ENCODE measurements around the gene REXO1. TPM values are rescaled to one million over a fixed set of nuclear protein-coding genes. Genes with fewer than 3 reads are reported as not detected.

REXO1 gene
- total and polyA plus RNA-seq, 9 donors: 4.8 to 46.7 (median 25.8) TPM

GRCh38 chr19:1872807-1873523 lies 24.7 kb upstream of the REXO1 start:
- H3K4me3 ChIP-seq: peak overlapping the region; percentile 17
- no peaks in the 10 kb centered on the region for H3K9me3 ChIP-seq
- peak overlapping the region; percentile 78 to 86 for H3K27ac ChIP-seq
- peak in 1 of 5 donors; percentile 45 for DNase-seq
- peaks cover 13% of the 10 kb centered on the region for H3K4me1 ChIP-seq (ENCODE audit: insufficient read depth)
- 62 to 80% (median 76%) methylated on average over 16 to 25 of the region's 25 CpGs for WGBS, 3 donors
- no peak for TF ChIP-seq POLR2A (IDR thresholded peaks at IDR 0.05)
- no peak for TF ChIP-seq CTCF (IDR thresholded peaks at IDR 0.05)
- no peak for TF ChIP-seq EP300 (IDR thresholded peaks at IDR 0.05)
- no peaks in the 10 kb centered on the region for H3K27me3 ChIP-seq
- intact Hi-C loops (cut with DNase I): no loop called here
- no peaks in the 10 kb centered on the region for H3K36me3 ChIP-seq

GRCh38 chr19:1871630-1872029 lies 23.3 kb upstream of the REXO1 start:
- WGBS, 3 donors: 76 to 89% (median 79%) methylated on average over 13 of the region's 13 CpGs
- DNase-seq: peak in 1 of 5 donors; percentile 33
- Histone ChIP-seq H3K4me1 (ENCODE audit: insufficient read depth) (peaks cover 13% of the 10 kb centered on the region), H3K36me3 (no peaks in the 10 kb centered on the region), H3K9me3 (no peaks in the 10 kb centered on the region), H3K27me3 (no peaks in the 10 kb centered on the region), H3K27ac (no peak overlapping the region), H3K4me3 (no peak overlapping the region)
- intact Hi-C loops (cut with DNase I): no loop called here
- no peak for TF ChIP-seq POLR2A (IDR thresholded peaks at IDR 0.05)
- TF ChIP-seq EP300 (IDR thresholded peaks at IDR 0.05): no peak
- no peak for TF ChIP-seq CTCF (IDR thresholded peaks at IDR 0.05)

GRCh38 chr19:1871140-1871597 lies 22.9 kb upstream of the REXO1 start:
- TF ChIP-seq CTCF (IDR thresholded peaks at IDR 0.05) (no peak), POLR2A (IDR thresholded peaks at IDR 0.05) (no peak), EP300 (IDR thresholded peaks at IDR 0.05) (no peak)
- WGBS, 3 donors: 71 to 82% (median 72%) methylated on average over 15 of the region's 15 CpGs
- Histone ChIP-seq H3K36me3 (no peaks in the 10 kb centered on the region), H3K27ac (no peak overlapping the region), H3K4me3 (no peak overlapping the region), H3K9me3 (no peaks in the 10 kb centered on the region), H3K27me3 (no peaks in the 10 kb centered on the region), H3K4me1 (ENCODE audit: insufficient read depth) (peaks cover 12% of the 10 kb centered on the region)
- peak in 1 of 5 donors; percentile 29 for DNase-seq
- intact Hi-C loops (cut with DNase I): no loop called here

GRCh38 chr19:1868971-1869370 lies 20.7 kb upstream of the REXO1 start:
- WGBS, 3 donors: 89 to 90% (median 89%) methylated on average over 7 of the region's 7 CpGs
- DNase-seq: no peak
- no peak overlapping the region for H3K27ac ChIP-seq

More at GRCh38 chr19:1868971-1869370, 20.7 kb upstream of the REXO1 start:
- no peak for TF ChIP-seq CTCF (IDR thresholded peaks at IDR 0.05)
- TF ChIP-seq EP300 (IDR thresholded peaks at IDR 0.05): no peak
- no peak for TF ChIP-seq POLR2A (IDR thresholded peaks at IDR 0.05)
- no peaks in the 10 kb centered on the region for H3K9me3 ChIP-seq
- H3K36me3 ChIP-seq: no peaks in the 10 kb centered on the region
- intact Hi-C loops (cut with DNase I): loop anchor here in 1 of 4 donors (5.0 kb wide), 1 partner anchor 38 kb away; the partner anchor contains the start of genes ADAT3 and SCAMP4
- no peak overlapping the region for H3K4me3 ChIP-seq
- H3K27me3 ChIP-seq: no peaks in the 10 kb centered on the region
- peaks cover 13% of the 10 kb centered on the region for H3K4me1 ChIP-seq (ENCODE audit: insufficient read depth)
